ENCODE measurements around the gene NELL1. TPM values are rescaled to one million over a fixed set of nuclear protein-coding genes. Genes with fewer than 3 reads are reported as not detected.

Gene NELL1
- total RNA-seq (10 to 100 TPM; 11.0 to 57.9 TPM), polyA plus RNA-seq (ENCODE audit: insufficient read length in 2 of 2) (10 to 100 TPM; 31.1 to 31.2 TPM)
- long read RNA-seq, donor 1, partial matches to known transcripts: 0 of 5 reads
- long read RNA-seq, donor 1, other reads (novel, unspliced or antisense): 0 of 5 reads
- long read RNA-seq, donor 2, partial matches to known transcripts: 0 of 1 reads
- long read RNA-seq, donor 2, other reads (novel, unspliced or antisense): 0 of 1 reads
- long read RNA-seq, donor 3, transcript NELL1-211 (19 exons, 2,400 nt): major isoform, 5 of 5 reads
- long read RNA-seq, donor 3, partial matches to known transcripts: 0 of 5 reads
- long read RNA-seq, donor 3, other reads (novel, unspliced or antisense): 0 of 5 reads
- long read RNA-seq, donor 4: 0 reads

GRCh38 chr11:20668844-20669819 is at the start of gene NELL1:
Gene NELL1 (plus strand): TSS chr11:20669586.
- Histone ChIP-seq H3K4me1 (ENCODE audit: control insufficient read depth, insufficient read depth, low read length) (peaks cover 26% of the 10 kb centered on the region), H3K27ac (ENCODE audit: low read depth, low read length) (no peak within 1 kb of the TSS), H3K9me3 (ENCODE audit: control insufficient read depth, insufficient read depth, low read length) (no peaks in the 10 kb centered on the region), H3K4me3 (ENCODE audit: low read depth, low read length) (peak within 1 kb of the TSS; percentile 39), H3K36me3 (ENCODE audit: control insufficient read depth, insufficient read depth, low read length) (no peaks in the 10 kb centered on the region), H3K27me3 (ENCODE audit: control insufficient read depth, insufficient read depth, low read length) (peaks cover 48% of the 10 kb centered on the region)
- peak in 2 of 6 donors; percentile 72 to 74 for DNase-seq (ENCODE audit: low read depth in 4 of 6, low spot score in 6 of 6)
- under 1% methylated on average over 89 of the region's 93 CpGs for WGBS (ENCODE audit: insufficient coverage)

- H3K27me3 ChIP-seq (ENCODE audit: control insufficient read depth, insufficient read depth, low read length): no peaks in the 10 kb centered on the region
- H3K9me3 ChIP-seq (ENCODE audit: control insufficient read depth, insufficient read depth, low read length): no peaks in the 10 kb centered on the region
- DNase-seq (ENCODE audit: low read depth in 4 of 6, low spot score in 6 of 6): no peak
- no peak overlapping the region for H3K27ac ChIP-seq (ENCODE audit: low read depth, low read length)
- peaks cover 11% of the 10 kb centered on the region for H3K4me1 ChIP-seq (ENCODE audit: control insufficient read depth, insufficient read depth, low read length)
- WGBS (ENCODE audit: insufficient coverage): no CpG with 5 or more reads among the region's 2 CpGs
- no peak overlapping the region for H3K4me3 ChIP-seq (ENCODE audit: low read depth, low read length)
- H3K36me3 ChIP-seq (ENCODE audit: control insufficient read depth, insufficient read depth, low read length): no peaks in the 10 kb centered on the region
Observed at GRCh38 chr11:20620988-20621387, 48.4 kb upstream of the NELL1 start.

- Histone ChIP-seq H3K27me3 (ENCODE audit: control insufficient read depth, insufficient read depth, low read length) (no peaks in the 10 kb centered on the region), H3K4me3 (ENCODE audit: low read depth, low read length) (no peak overlapping the region), H3K9me3 (ENCODE audit: control insufficient read depth, insufficient read depth, low read length) (no peaks in the 10 kb centered on the region), H3K36me3 (ENCODE audit: control insufficient read depth, insufficient read depth, low read length) (no peaks in the 10 kb centered on the region), H3K4me1 (ENCODE audit: control insufficient read depth, insufficient read depth, low read length) (peaks cover 8% of the 10 kb centered on the region), H3K27ac (ENCODE audit: low read depth, low read length) (no peak overlapping the region)
- no peak for DNase-seq (ENCODE audit: low read depth in 4 of 6, low spot score in 6 of 6)
- WGBS (ENCODE audit: insufficient coverage): 30% methylated on average over 6 of the region's 6 CpGs
Observed at GRCh38 chr11:20621679-20622078, 47.7 kb upstream of the NELL1 start.

GRCh38 chr11:20623252-20623651 is 46.1 kb upstream of the NELL1 start:
- no peak for DNase-seq (ENCODE audit: low read depth in 4 of 6, low spot score in 6 of 6)
- Histone ChIP-seq H3K36me3 (ENCODE audit: control insufficient read depth, insufficient read depth, low read length) (no peaks in the 10 kb centered on the region), H3K9me3 (ENCODE audit: control insufficient read depth, insufficient read depth, low read length) (no peaks in the 10 kb centered on the region), H3K27ac (ENCODE audit: low read depth, low read length) (no peak overlapping the region), H3K4me3 (ENCODE audit: low read depth, low read length) (no peak overlapping the region), H3K4me1 (ENCODE audit: control insufficient read depth, insufficient read depth, low read length) (no peaks in the 10 kb centered on the region), H3K27me3 (ENCODE audit: control insufficient read depth, insufficient read depth, low read length) (no peaks in the 10 kb centered on the region)
- WGBS (ENCODE audit: insufficient coverage): 43% methylated on average over 3 of the region's 4 CpGs

- Histone ChIP-seq H3K4me3 (ENCODE audit: low read depth, low read length) (no peak overlapping the region), H3K4me1 (ENCODE audit: control insufficient read depth, insufficient read depth, low read length) (no peaks in the 10 kb centered on the region), H3K36me3 (ENCODE audit: control insufficient read depth, insufficient read depth, low read length) (no peaks in the 10 kb centered on the region), H3K9me3 (ENCODE audit: control insufficient read depth, insufficient read depth, low read length) (no peaks in the 10 kb centered on the region), H3K27ac (ENCODE audit: low read depth, low read length) (no peak overlapping the region), H3K27me3 (ENCODE audit: control insufficient read depth, insufficient read depth, low read length) (no peaks in the 10 kb centered on the region)
- DNase-seq (ENCODE audit: low read depth in 4 of 6, low spot score in 6 of 6): no peak
- 50% methylated on average over 2 of the region's 4 CpGs for WGBS (ENCODE audit: insufficient coverage)
Observed at GRCh38 chr11:20626279-20626678, 43.1 kb upstream of the NELL1 start.

GRCh38 chr11:20627026-20627425 is 42.4 kb upstream of the NELL1 start:
- no peaks in the 10 kb centered on the region for H3K36me3 ChIP-seq (ENCODE audit: control insufficient read depth, insufficient read depth, low read length)
- H3K4me1 ChIP-seq (ENCODE audit: control insufficient read depth, insufficient read depth, low read length): no peaks in the 10 kb centered on the region
- H3K9me3 ChIP-seq (ENCODE audit: control insufficient read depth, insufficient read depth, low read length): no peaks in the 10 kb centered on the region
- DNase-seq (ENCODE audit: low read depth in 4 of 6, low spot score in 6 of 6): no peak
- no CpG with 5 or more reads among the region's 3 CpGs for WGBS (ENCODE audit: insufficient coverage)
- no peaks in the 10 kb centered on the region for H3K27me3 ChIP-seq (ENCODE audit: control insufficient read depth, insufficient read depth, low read length)
- no peak overlapping the region for H3K4me3 ChIP-seq (ENCODE audit: low read depth, low read length)
- H3K27ac ChIP-seq (ENCODE audit: low read depth, low read length): no peak overlapping the region

GRCh38 chr11:20627701-20628100 is 41.7 kb upstream of the NELL1 start:
- Histone ChIP-seq H3K9me3 (ENCODE audit: control insufficient read depth, insufficient read depth, low read length) (no peaks in the 10 kb centered on the region), H3K27me3 (ENCODE audit: control insufficient read depth, insufficient read depth, low read length) (no peaks in the 10 kb centered on the region), H3K4me3 (ENCODE audit: low read depth, low read length) (no peak overlapping the region), H3K4me1 (ENCODE audit: control insufficient read depth, insufficient read depth, low read length) (no peaks in the 10 kb centered on the region), H3K27ac (ENCODE audit: low read depth, low read length) (no peak overlapping the region), H3K36me3 (ENCODE audit: control insufficient read depth, insufficient read depth, low read length) (no peaks in the 10 kb centered on the region)
- DNase-seq (ENCODE audit: low read depth in 4 of 6, low spot score in 6 of 6): no peak
- WGBS (ENCODE audit: insufficient coverage): 40% methylated on average over 2 of the region's 3 CpGs

GRCh38 chr11:20631519-20632168 is 37.7 kb upstream of the NELL1 start:
- Histone ChIP-seq H3K9me3 (ENCODE audit: control insufficient read depth, insufficient read depth, low read length) (no peaks in the 10 kb centered on the region), H3K4me1 (ENCODE audit: control insufficient read depth, insufficient read depth, low read length) (no peaks in the 10 kb centered on the region), H3K27me3 (ENCODE audit: control insufficient read depth, insufficient read depth, low read length) (no peaks in the 10 kb centered on the region), H3K4me3 (ENCODE audit: low read depth, low read length) (no peak overlapping the region), H3K36me3 (ENCODE audit: control insufficient read depth, insufficient read depth, low read length) (no peaks in the 10 kb centered on the region), H3K27ac (ENCODE audit: low read depth, low read length) (no peak overlapping the region)
- WGBS (ENCODE audit: insufficient coverage): 69% methylated on average over 4 of the region's 5 CpGs
- DNase-seq (ENCODE audit: low read depth in 4 of 6, low spot score in 6 of 6): peak in 1 of 6 donors; percentile 49

GRCh38 chr11:20632169-20632532 is 37.2 kb upstream of the NELL1 start:
- no peaks in the 10 kb centered on the region for H3K27me3 ChIP-seq (ENCODE audit: control insufficient read depth, insufficient read depth, low read length)
- no peaks in the 10 kb centered on the region for H3K36me3 ChIP-seq (ENCODE audit: control insufficient read depth, insufficient read depth, low read length)
- H3K9me3 ChIP-seq (ENCODE audit: control insufficient read depth, insufficient read depth, low read length): no peaks in the 10 kb centered on the region
- no peaks in the 10 kb centered on the region for H3K4me1 ChIP-seq (ENCODE audit: control insufficient read depth, insufficient read depth, low read length)
- H3K4me3 ChIP-seq (ENCODE audit: low read depth, low read length): no peak overlapping the region
- WGBS (ENCODE audit: insufficient coverage): 80% methylated on average over 1 of the region's 1 CpG
- no peak overlapping the region for H3K27ac ChIP-seq (ENCODE audit: low read depth, low read length)
- DNase-seq (ENCODE audit: low read depth in 4 of 6, low spot score in 6 of 6): no peak

Measured in spinal cord (tissue), 10 donors.